Measurements from ENCODE around the gene SLC25A24.

The SLC25A24 gene

GRCh38 chr1:108194051-108194450, 6.1 kb downstream of the SLC25A24 start:
- no peak overlapping the region for H3K27ac ChIP-seq
- H3K9me3 ChIP-seq (ENCODE audit: control insufficient read depth, low read length) = no peaks in the 10 kb centered on the region
- H3K79me2 ChIP-seq = no peaks in the 10 kb centered on the region

DNA sequence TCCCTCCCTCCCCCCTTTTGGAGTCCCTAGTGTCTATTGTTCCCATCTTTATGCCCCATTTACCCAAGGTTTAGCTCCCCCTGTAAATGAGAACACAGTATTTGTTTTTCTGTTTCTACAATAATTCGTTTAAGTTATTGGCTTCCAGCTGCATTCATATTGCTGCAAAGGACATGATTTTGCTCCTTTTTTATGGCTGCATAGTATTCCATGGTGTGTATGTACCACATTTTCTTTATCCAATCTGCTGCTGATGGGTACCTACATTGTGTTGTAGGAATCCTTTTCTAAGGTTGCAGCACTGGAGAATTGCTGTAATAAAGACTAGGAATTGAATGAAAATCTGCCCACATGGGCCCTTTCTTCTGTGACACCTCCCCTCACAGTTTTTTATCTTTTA, 6.8 kb downstream of the SLC25A24 start:
- Histone ChIP-seq H3K36me3 (ENCODE audit: control insufficient read depth, insufficient read depth, low read length) (no peaks in the 10 kb centered on the region), H3K9ac (no peak overlapping the region), H3K4me3 (ENCODE audit: low read depth, low read length) (no peak overlapping the region), H2AFZ (no peak overlapping the region), H3K27me3 (ENCODE audit: control insufficient read depth, insufficient read depth, low read length) (no peaks in the 10 kb centered on the region), H3K9me3 (ENCODE audit: control insufficient read depth, low read length) (no peaks in the 10 kb centered on the region), H3K79me2 (no peaks in the 10 kb centered on the region), H3K4me1 (peaks cover 2% of the 10 kb centered on the region), H3K27ac (no peak overlapping the region), H3K4me2 (ENCODE audit: low read length) (no peak overlapping the region)
- TF ChIP-seq, protein P1, sequence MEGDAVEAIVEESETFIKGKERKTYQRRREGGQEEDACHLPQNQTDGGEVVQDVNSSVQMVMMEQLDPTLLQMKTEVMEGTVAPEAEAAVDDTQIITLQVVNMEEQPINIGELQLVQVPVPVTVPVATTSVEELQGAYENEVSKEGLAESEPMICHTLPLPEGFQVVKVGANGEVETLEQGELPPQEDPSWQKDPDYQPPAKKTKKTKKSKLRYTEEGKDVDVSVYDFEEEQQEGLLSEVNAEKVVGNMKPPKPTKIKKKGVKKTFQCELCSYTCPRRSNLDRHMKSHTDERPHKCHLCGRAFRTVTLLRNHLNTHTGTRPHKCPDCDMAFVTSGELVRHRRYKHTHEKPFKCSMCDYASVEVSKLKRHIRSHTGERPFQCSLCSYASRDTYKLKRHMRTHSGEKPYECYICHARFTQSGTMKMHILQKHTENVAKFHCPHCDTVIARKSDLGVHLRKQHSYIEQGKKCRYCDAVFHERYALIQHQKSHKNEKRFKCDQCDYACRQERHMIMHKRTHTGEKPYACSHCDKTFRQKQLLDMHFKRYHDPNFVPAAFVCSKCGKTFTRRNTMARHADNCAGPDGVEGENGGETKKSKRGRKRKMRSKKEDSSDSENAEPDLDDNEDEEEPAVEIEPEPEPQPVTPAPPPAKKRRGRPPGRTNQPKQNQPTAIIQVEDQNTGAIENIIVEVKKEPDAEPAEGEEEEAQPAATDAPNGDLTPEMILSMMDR (IDR thresholded peaks at IDR 0.05) = no peak

More at GRCh38 chr1:108194051-108194450, 6.1 kb downstream of the SLC25A24 start:
- peaks cover 2% of the 10 kb centered on the region for H3K4me1 ChIP-seq
- H2AFZ ChIP-seq = no peak overlapping the region
- no peaks in the 10 kb centered on the region for H3K36me3 ChIP-seq (ENCODE audit: control insufficient read depth, insufficient read depth, low read length)
- TF ChIP-seq, protein P1 (IDR thresholded peaks at IDR 0.05) = no peak
- H3K4me2 ChIP-seq (ENCODE audit: low read length) = no peak overlapping the region
- H3K27me3 ChIP-seq (ENCODE audit: control insufficient read depth, insufficient read depth, low read length) = no peaks in the 10 kb centered on the region
- H3K4me3 ChIP-seq (ENCODE audit: low read depth, low read length) = no peak overlapping the region
- H3K9ac ChIP-seq = no peak overlapping the region

DNA sequence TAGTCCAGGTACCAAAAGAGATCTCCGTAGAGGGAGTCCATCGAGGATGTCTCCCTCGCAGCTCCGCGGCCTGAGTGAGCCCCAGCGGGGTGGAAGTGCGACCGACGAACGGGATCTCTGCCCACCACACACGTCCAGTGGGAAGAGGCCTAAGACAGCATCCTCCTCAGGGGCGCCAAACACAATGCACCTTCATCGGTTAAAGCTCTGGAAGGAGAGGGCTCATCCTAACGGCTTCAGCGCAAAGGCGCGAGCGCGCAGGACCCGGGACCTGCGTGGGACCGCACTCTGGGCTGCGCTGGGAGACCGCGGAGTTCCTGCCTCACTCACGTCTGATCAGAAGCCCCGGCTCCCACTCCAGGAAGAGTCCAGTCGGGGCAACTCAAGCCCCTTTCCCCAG, 7.6 kb downstream of the SLC25A24 start:
- Histone ChIP-seq H3K79me2 (no peaks in the 10 kb centered on the region), H3K27ac (no peak overlapping the region), H3K4me2 (ENCODE audit: low read length) (no peak overlapping the region), H3K36me3 (ENCODE audit: control insufficient read depth, insufficient read depth, low read length) (no peaks in the 10 kb centered on the region), H3K4me3 (ENCODE audit: low read depth, low read length) (no peak overlapping the region), H3K9me3 (ENCODE audit: control insufficient read depth, low read length) (no peaks in the 10 kb centered on the region), H3K27me3 (ENCODE audit: control insufficient read depth, insufficient read depth, low read length) (no peaks in the 10 kb centered on the region), H3K9ac (no peak overlapping the region), H3K4me1 (no peaks in the 10 kb centered on the region), H2AFZ (no peak overlapping the region)
- TF ChIP-seq, protein P1 (IDR thresholded peaks at IDR 0.05) = no peak

GRCh38 chr1:108190686-108191416, 9.3 kb downstream of the SLC25A24 start:
- no peaks in the 10 kb centered on the region for H3K27me3 ChIP-seq (ENCODE audit: control insufficient read depth, insufficient read depth, low read length)
- H3K4me3 ChIP-seq (ENCODE audit: low read depth, low read length) = no peak overlapping the region
- H3K9me3 ChIP-seq (ENCODE audit: control insufficient read depth, low read length) = no peaks in the 10 kb centered on the region
- no peak overlapping the region for H3K27ac ChIP-seq
- H3K4me1 ChIP-seq = no peaks in the 10 kb centered on the region
- no peak overlapping the region for H3K4me2 ChIP-seq (ENCODE audit: low read length)
- no peaks in the 10 kb centered on the region for H3K36me3 ChIP-seq (ENCODE audit: control insufficient read depth, insufficient read depth, low read length)
- H3K9ac ChIP-seq = no peak overlapping the region
- no peak overlapping the region for H2AFZ ChIP-seq
- TF ChIP-seq, protein P1 (IDR thresholded peaks at IDR 0.05) = no peak
- H3K79me2 ChIP-seq = no peaks in the 10 kb centered on the region

Data from parathyroid adenoma (tissue), 2 donors.